ENCODE results near the gene ANXA2R. TPM values are rescaled to one million over a fixed set of nuclear protein-coding genes. Genes with fewer than 3 reads are reported as not detected.
A peak's percentile ranks its signal among the peaks of the same experiment; 100 is the strongest.

The ANXA2R gene
- total and polyA plus RNA-seq, 2 of the 13 experiments (the other 11 are each of a cell fraction or from before 2014, with no cell fraction given) = 0.95 to 1.3 TPM

DNA sequence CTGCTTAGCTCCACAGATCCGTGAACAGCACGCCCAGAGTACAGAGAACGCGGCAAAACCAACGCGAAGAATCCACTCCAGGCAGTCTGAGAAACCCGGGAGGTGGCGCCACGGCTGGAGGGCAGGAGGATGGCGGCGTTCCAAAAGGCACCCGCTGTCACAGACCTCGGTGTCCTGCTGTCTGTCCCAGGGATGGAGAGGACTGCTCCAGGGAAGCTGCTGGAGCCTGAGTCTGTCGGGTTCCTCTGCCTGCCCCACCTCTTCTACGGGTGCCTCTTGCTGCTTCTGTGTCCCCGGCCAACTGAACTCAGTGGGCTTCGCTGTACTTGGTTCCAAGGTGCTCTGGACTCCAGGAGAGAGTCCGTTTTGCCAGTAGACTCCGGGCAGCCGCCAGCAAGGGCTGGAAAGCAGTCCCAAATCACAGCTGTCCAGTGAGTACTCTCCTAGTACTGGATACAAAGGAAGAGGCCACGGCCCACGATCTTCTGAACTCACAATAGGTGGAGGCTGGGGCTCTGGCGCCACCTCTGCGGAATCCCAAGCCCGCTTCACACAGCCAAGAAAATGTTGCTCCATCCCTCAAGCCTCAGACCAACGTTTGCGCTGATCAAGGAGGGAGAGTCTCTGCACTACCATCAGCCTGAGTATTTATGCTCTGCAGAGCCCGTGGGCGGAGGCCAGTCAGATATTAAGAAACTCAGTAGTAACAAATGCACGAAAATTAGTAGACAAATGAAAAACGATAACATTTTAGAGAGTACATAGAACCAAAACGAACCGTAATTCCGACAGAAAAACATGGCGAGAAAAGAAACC is 440 bp downstream of the ANXA2R start (continued):
- TF ChIP-seq ZSCAN9 (CRISPR knock-in tag; IDR thresholded peaks at IDR 0.05; ENCODE audit: borderline replicate concordance) (0 out of 2 replicates have a peak, but pooled peaks have one; percentile 33), RXRA (CRISPR knock-in tag; IDR thresholded peaks at IDR 0.05) (no peak), KLF11 (CRISPR knock-in tag; IDR thresholded peaks at IDR 0.05) (no peak), KDM4B (CRISPR knock-in tag; IDR thresholded peaks at IDR 0.05) (no peak), PLRG1 (conservative IDR thresholded peaks at IDR 0.05) (no peak), STAT5B (CRISPR knock-in tag; IDR thresholded peaks at IDR 0.05) (no peak), ZNF788 (CRISPR knock-in tag; IDR thresholded peaks at IDR 0.05; ENCODE audit: borderline replicate concordance) (0 out of 2 replicates have a peak, but pooled peaks have one; percentile 25), RFX1 (IDR thresholded peaks at IDR 0.05) (no peak), ZNF780A (CRISPR knock-in tag; IDR thresholded peaks at IDR 0.05) (no peak), ZNF607 (CRISPR knock-in tag; IDR thresholded peaks at IDR 0.05; ENCODE audit: borderline replicate concordance) (no peak), ZNF468 (CRISPR knock-in tag; IDR thresholded peaks at IDR 0.05) (no peak), ZNF44 (CRISPR knock-in tag; IDR thresholded peaks at IDR 0.05) (0 out of 2 replicates have a peak, but pooled peaks have one; percentile 42), EEA1 (CRISPR knock-in tag; IDR thresholded peaks at IDR 0.05; ENCODE audit: borderline replicate concordance) (no peak), FOXO1 (CRISPR knock-in tag; IDR thresholded peaks at IDR 0.05) (no peak), SP140L (CRISPR knock-in tag; IDR thresholded peaks at IDR 0.05; ENCODE audit: borderline replicate concordance) (no peak), TOPORS (CRISPR knock-in tag; IDR thresholded peaks at IDR 0.05) (0 out of 2 replicates have a peak, but pooled peaks have one; percentile 32), ZBTB21 (CRISPR knock-in tag; IDR thresholded peaks at IDR 0.05) (no peak), ZKSCAN1 (IDR thresholded peaks at IDR 0.05; ENCODE audit: low read length) (no peak), YEATS2 (CRISPR knock-in tag; IDR thresholded peaks at IDR 0.05; ENCODE audit: borderline replicate concordance) (no peak)
- TF ChIP-seq, protein P1, sequence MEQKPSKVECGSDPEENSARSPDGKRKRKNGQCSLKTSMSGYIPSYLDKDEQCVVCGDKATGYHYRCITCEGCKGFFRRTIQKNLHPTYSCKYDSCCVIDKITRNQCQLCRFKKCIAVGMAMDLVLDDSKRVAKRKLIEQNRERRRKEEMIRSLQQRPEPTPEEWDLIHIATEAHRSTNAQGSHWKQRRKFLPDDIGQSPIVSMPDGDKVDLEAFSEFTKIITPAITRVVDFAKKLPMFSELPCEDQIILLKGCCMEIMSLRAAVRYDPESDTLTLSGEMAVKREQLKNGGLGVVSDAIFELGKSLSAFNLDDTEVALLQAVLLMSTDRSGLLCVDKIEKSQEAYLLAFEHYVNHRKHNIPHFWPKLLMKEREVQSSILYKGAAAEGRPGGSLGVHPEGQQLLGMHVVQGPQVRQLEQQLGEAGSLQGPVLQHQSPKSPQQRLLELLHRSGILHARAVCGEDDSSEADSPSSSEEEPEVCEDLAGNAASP (CRISPR knock-in tag; IDR thresholded peaks at IDR 0.05; ENCODE audit: borderline replicate concordance) = no peak
- TF ChIP-seq, protein P2, sequence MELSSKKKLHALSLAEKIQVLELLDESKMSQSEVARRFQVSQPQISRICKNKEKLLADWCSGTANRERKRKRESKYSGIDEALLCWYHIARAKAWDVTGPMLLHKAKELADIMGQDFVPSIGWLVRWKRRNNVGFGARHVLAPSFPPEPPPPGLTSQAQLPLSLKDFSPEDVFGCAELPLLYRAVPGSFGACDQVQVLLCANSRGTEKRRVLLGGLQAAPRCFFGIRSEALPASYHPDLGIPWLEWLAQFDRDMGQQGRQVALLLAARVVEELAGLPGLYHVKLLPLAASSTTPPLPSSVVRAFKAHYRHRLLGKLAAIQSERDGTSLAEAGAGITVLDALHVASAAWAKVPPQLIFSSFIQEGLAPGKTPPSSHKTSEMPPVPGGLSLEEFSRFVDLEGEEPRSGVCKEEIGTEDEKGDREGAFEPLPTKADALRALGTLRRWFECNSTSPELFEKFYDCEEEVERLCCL (CRISPR knock-in tag; IDR thresholded peaks at IDR 0.05; ENCODE audit: borderline replicate concordance) = no peak
- TF ChIP-seq, protein P3, sequence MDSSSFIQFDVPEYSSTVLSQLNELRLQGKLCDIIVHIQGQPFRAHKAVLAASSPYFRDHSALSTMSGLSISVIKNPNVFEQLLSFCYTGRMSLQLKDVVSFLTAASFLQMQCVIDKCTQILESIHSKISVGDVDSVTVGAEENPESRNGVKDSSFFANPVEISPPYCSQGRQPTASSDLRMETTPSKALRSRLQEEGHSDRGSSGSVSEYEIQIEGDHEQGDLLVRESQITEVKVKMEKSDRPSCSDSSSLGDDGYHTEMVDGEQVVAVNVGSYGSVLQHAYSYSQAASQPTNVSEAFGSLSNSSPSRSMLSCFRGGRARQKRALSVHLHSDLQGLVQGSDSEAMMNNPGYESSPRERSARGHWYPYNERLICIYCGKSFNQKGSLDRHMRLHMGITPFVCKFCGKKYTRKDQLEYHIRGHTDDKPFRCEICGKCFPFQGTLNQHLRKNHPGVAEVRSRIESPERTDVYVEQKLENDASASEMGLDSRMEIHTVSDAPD (CRISPR knock-in tag; IDR thresholded peaks at IDR 0.05) = no peak
- TF ChIP-seq, protein P4, sequence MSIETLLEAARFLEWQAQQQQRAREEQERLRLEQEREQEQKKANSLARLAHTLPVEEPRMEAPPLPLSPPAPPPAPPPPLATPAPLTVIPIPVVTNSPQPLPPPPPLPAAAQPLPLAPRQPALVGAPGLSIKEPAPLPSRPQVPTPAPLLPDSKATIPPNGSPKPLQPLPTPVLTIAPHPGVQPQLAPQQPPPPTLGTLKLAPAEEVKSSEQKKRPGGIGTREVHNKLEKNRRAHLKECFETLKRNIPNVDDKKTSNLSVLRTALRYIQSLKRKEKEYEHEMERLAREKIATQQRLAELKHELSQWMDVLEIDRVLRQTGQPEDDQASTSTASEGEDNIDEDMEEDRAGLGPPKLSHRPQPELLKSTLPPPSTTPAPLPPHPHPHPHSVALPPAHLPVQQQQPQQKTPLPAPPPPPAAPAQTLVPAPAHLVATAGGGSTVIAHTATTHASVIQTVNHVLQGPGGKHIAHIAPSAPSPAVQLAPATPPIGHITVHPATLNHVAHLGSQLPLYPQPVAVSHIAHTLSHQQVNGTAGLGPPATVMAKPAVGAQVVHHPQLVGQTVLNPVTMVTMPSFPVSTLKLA (IDR thresholded peaks at IDR 0.05) = no peak
- TF ChIP-seq, protein P5, sequence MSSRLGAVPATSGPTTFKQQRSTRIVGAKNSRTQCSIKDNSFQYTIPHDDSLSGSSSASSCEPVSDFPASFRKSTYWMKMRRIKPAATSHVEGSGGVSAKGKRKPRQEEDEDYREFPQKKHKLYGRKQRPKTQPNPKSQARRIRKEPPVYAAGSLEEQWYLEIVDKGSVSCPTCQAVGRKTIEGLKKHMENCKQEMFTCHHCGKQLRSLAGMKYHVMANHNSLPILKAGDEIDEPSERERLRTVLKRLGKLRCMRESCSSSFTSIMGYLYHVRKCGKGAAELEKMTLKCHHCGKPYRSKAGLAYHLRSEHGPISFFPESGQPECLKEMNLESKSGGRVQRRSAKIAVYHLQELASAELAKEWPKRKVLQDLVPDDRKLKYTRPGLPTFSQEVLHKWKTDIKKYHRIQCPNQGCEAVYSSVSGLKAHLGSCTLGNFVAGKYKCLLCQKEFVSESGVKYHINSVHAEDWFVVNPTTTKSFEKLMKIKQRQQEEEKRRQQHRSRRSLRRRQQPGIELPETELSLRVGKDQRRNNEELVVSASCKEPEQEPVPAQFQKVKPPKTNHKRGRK (CRISPR knock-in tag; IDR thresholded peaks at IDR 0.05) = no peak
